ENCODE measurements around the gene ERRFI1. TPM values are rescaled to one million over a fixed set of nuclear protein-coding genes. Genes with fewer than 3 reads are reported as not detected.
"Not testable (repeated sequence)": the region's sequence is repeated elsewhere in the genome, so short reads cannot be mapped to it uniquely, and the experiment has no call there.

ERRFI1 gene
- total RNA-seq, 1 donor from 2014 or later: 18.0 TPM

- no peak for DNase-seq
Measured at GRCh38 chr1:7967651-7968050, 58.5 kb downstream of the ERRFI1 start.

GRCh38 chr1:7967196-7967595, 58.9 kb downstream of the ERRFI1 start:
- DNase-seq: peak; percentile 41

- no peak for DNase-seq
Measured at GRCh38 chr1:7964476-7964875, 61.6 kb downstream of the ERRFI1 start.

DNA sequence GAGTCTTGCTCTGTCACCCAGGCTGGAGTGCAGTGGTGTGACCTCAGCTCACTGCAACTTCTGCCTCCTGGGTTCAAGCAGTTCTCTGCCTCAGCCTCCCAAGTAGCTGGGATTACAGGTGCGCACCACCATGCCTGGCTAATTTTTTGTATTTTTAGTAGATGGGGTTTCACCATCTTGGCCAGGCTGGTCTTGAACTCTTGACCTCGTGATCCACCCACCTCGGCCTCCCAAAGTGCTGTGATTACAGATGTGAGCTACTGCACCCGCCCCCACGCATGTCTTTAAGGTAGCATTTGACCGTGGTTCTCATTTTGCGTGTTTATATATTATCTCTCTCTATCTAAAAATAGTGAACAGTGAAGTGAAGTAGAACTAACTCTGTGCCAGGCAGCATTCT, 62.3 kb downstream of the ERRFI1 start:
- DNase-seq: not testable (repeated sequence)

- DNase-seq: not testable (repeated sequence)
Measured at GRCh38 chr1:7963378-7963730, 62.8 kb downstream of the ERRFI1 start.

GRCh38 chr1:7962636-7963377, 63.3 kb downstream of the ERRFI1 start:
- DNase-seq: no peak

GRCh38 chr1:7962014-7962335, 64.1 kb downstream of the ERRFI1 start:
- DNase-seq: no peak

Small RNA genes within 50 kb of the gene (small RNA-seq; reads per million reads assigned to genes)
- gene RF00019 (ENCODE audit: low replicate concordance): not detected

Other genes starting within 250 kb of the ERRFI1 start
- 9.5 TPM for gene PER3, start 242.0 kb downstream of the ERRFI1 start, total RNA-seq
- gene UTS2, start 173.2 kb downstream of the ERRFI1 start, total RNA-seq: not detected
- not detected for gene TNFRSF9, start 85.5 kb downstream of the ERRFI1 start, total RNA-seq
- 212 TPM for gene PARK7, start 64.6 kb downstream of the ERRFI1 start, total RNA-seq

All from tongue (tissue), 3 donors.